CD14-positive monocyte (primary cell): Measurements from ENCODE around the gene MYH13. TPM values are rescaled to one million over a fixed set of nuclear protein-coding genes. Genes with fewer than 3 reads are reported as not detected.

Experiments used
- DNase-seq, 3 donors: peaks; one replicate each; pipeline ENCODE4 v3.0.0-alpha.2; 2011 to 2022
- H2AFZ ChIP-seq: 2 replicates; pipeline ENCODE4 v1.6.0; 2012; ENCODE audit warnings: mild to moderate bottlenecking, low read depth, low read length, inconsistent platforms; ENCODE audit not compliant: insufficient read depth, poor library complexity, severe bottlenecking
- H3K27ac ChIP-seq, 2 donors: 1 replicate in 1 of 2; 2 replicates in 1 of 2; pipeline ENCODE4 v1.5.1; 2012 to 2013; ENCODE audit warnings: low read length in 2 of 2, control low read depth in 1 of 2, inconsistent platforms in 1 of 2, low read depth in 1 of 2, mild to moderate bottlenecking in 1 of 2
- H3K27me3 ChIP-seq, 2 donors: one replicate each; pipeline versions ENCODE4 v1.6.0 to v1.6.1; 2011 to 2013; ENCODE audit warnings: low read length in 2 of 2; ENCODE audit not compliant: control insufficient read depth in 2 of 2, insufficient read depth in 2 of 2
- H3K36me3 ChIP-seq, 2 donors: replicated peaks in 1 of 2; 1 replicate in 1 of 2; 2 replicates in 1 of 2; pipeline versions ENCODE4 v1.5.1 to v1.6.1; 2012 to 2013; ENCODE audit warnings: low read length in 2 of 2, control low read depth in 1 of 2, inconsistent platforms in 1 of 2, mild to moderate bottlenecking in 1 of 2; ENCODE audit not compliant: insufficient read depth in 2 of 2, control insufficient read depth in 1 of 2
- H3K4me1 ChIP-seq, 2 donors: 1 replicate in 1 of 2; 2 replicates in 1 of 2; pipeline versions ENCODE4 v1.5.1 to v1.6.1; 2012 to 2013; ENCODE audit warnings: low read length in 2 of 2, control low read depth in 1 of 2, inconsistent platforms in 1 of 2, mild to moderate bottlenecking in 1 of 2, moderate library complexity in 1 of 2; ENCODE audit not compliant: insufficient read depth in 2 of 2, control insufficient read depth in 1 of 2
- H3K4me2 ChIP-seq: replicated peaks from 2 replicates; pipeline ENCODE3; 2012; ENCODE audit warnings: low read length, moderate library complexity, mild to moderate bottlenecking; ENCODE audit not compliant: poor library complexity, severe bottlenecking; ENCODE audit errors: extremely low read depth
- H3K4me3 ChIP-seq, 3 experiments: fragments of 200-600 bp in 1 of 3; sonication (generic) in 1 of 3; replicated peaks in 1 of 3; 1 replicate in 2 of 3; 2 replicates in 1 of 3; pipeline ENCODE4 v1.5.1; 2011 to 2013; ENCODE audit warnings: low read length in 3 of 3, mild to moderate bottlenecking in 3 of 3, control low read depth in 2 of 3, low read depth in 2 of 3, inconsistent platforms in 1 of 3, moderate library complexity in 1 of 3
- H3K79me2 ChIP-seq: 2 replicates; pipeline ENCODE4 v1.6.0; 2012; ENCODE audit warnings: mild to moderate bottlenecking, control low read depth, inconsistent platforms, low read length, moderate library complexity; ENCODE audit not compliant: insufficient read depth
- H3K9ac ChIP-seq: 2 replicates; pipeline ENCODE4 v1.6.0; 2017; ENCODE audit warnings: low read length, mild to moderate bottlenecking; ENCODE audit not compliant: insufficient read depth, poor library complexity, severe bottlenecking
- H3K9me3 ChIP-seq, 2 donors: replicated peaks in 1 of 2; 1 replicate in 1 of 2; 2 replicates in 1 of 2; pipeline versions ENCODE4 v1.5.1 to v1.6.1; 2012 to 2013; ENCODE audit warnings: low read length in 2 of 2, control low read depth in 1 of 2; ENCODE audit not compliant: control insufficient read depth in 1 of 2, insufficient read depth in 1 of 2
- H4K20me1 ChIP-seq: 2 replicates; pipeline ENCODE4 v1.6.0; 2012; ENCODE audit warnings: mild to moderate bottlenecking, low read length, control low read depth, moderate library complexity; ENCODE audit not compliant: insufficient read depth
- H3K27ac Mint-ChIP-seq, 7 donors: one replicate each; pipeline ENCODE4 v1.8.0; 2020; ENCODE audit warnings: mild to moderate bottlenecking in 7 of 7, mixed read lengths in 7 of 7, moderate library complexity in 6 of 7, inconsistent platforms in 2 of 7
- H3K27me3 Mint-ChIP-seq, 3 donors: one replicate each; pipeline ENCODE4 v1.8.0; 2021 to 2022; ENCODE audit warnings: low read depth in 3 of 3, mild to moderate bottlenecking in 3 of 3, mixed read lengths in 3 of 3, moderate library complexity in 3 of 3, inconsistent platforms in 1 of 3
- H3K36me3 Mint-ChIP-seq, 2 donors: one replicate each; pipeline ENCODE4 v1.8.0; 2020; ENCODE audit warnings: mixed read lengths in 2 of 2, inconsistent platforms in 1 of 2, mild to moderate bottlenecking in 1 of 2
- H3K4me1 Mint-ChIP-seq: one replicate; pipeline ENCODE4 v1.8.0; 2020; ENCODE audit warnings: mild to moderate bottlenecking, mixed read lengths
- H3K4me3 Mint-ChIP-seq, 2 donors: one replicate each; pipeline ENCODE4 v1.8.0; 2020; ENCODE audit warnings: mild to moderate bottlenecking in 2 of 2, mixed read lengths in 2 of 2, moderate library complexity in 1 of 2
- H3K9me3 Mint-ChIP-seq, 7 donors: one replicate each; pipeline ENCODE4 v1.8.0; 2020 to 2022; ENCODE audit warnings: mixed read lengths in 7 of 7, mild to moderate bottlenecking in 6 of 7, moderate library complexity in 6 of 7, inconsistent platforms in 2 of 7
- CTCF ChIP-seq: fragments of 200-600 bp; IDR thresholded peaks from one replicate; pipeline ENCODE4 v1.8.0; 2022; ENCODE audit warnings: antibody characterized with exemption, mild to moderate bottlenecking
- WGBS: methylation state at CpG from one replicate; pipeline ENCODE4 v1.1.5; 2013; ENCODE audit warnings: missing lambda C conversion rate; ENCODE audit not compliant: insufficient coverage; 5-methylcytosine and 5-hydroxymethylcytosine counted together
- intact Hi-C, 2 donors: fragments of 100-400 bp; cut with micrococcal nuclease; formaldehyde crosslinking; loops; one replicate each; pipeline versions ENCODE4 v1.15.0 to v1.15.1; 2023
- polyA plus RNA-seq, 3 donors: library from polyadenylated mRNA; depleted of rRNA in 1 of 3; unstranded in 2 of 3; stranded (reverse) in 1 of 3; fragments of 300-500 nt in 2 of 3; fragments of >200 nt in 1 of 3; fragmentation: Illumina TruSeq in 2 of 3; gene quantifications; 1 replicate in 2 of 3; 2 replicates in 1 of 3; pipeline ENCODE4 v1.2.3, GENCODE V29; 2012 to 2021

MYH13 gene
- polyA plus RNA-seq, 3 donors, result not detected

- Mint-ChIP-seq H3K27me3 (peaks cover 2 to 11% (median 6%) of the 10 kb centered on the region in 3 donors), H3K9me3 (no peaks in the 10 kb centered on the region), H3K4me3 (no peak overlapping the region), H3K27ac (no peak overlapping the region), H3K36me3 (no peaks in the 10 kb centered on the region), H3K4me1 (no peaks in the 10 kb centered on the region)
- H3K4me1 ChIP-seq, result no peaks in the 10 kb centered on the region
- H3K27ac ChIP-seq, result no peak overlapping the region
- H2AFZ ChIP-seq, result no peak overlapping the region
- H3K4me3 ChIP-seq, result no peak overlapping the region
- no peaks in the 10 kb centered on the region for H3K9me3 ChIP-seq
- WGBS, result 0% methylated on average over 3 of the region's 4 CpGs
- H3K79me2 ChIP-seq, result no peaks in the 10 kb centered on the region
- H3K9ac ChIP-seq, result no peak overlapping the region
- no peaks in the 10 kb centered on the region for H3K36me3 ChIP-seq
- H3K27me3 ChIP-seq, result peaks cover 0 to 2% of the 10 kb centered on the region in 2 donors
- H3K4me2 ChIP-seq, result no peak overlapping the region
- intact Hi-C loops, result no loop called here
- no peak for TF ChIP-seq CTCF
- no peak for DNase-seq
- H4K20me1 ChIP-seq, result no peaks in the 10 kb centered on the region
Measured at GRCh38 chr17:10357768-10358167, 15.0 kb downstream of the MYH13 start.

GRCh38 chr17:10354651-10355050 lies 18.2 kb downstream of the MYH13 start:
- no peak for DNase-seq
- Histone ChIP-seq H3K9me3 (no peaks in the 10 kb centered on the region), H3K27ac (no peak overlapping the region), H3K36me3 (no peaks in the 10 kb centered on the region), H3K79me2 (no peaks in the 10 kb centered on the region), H2AFZ (no peak overlapping the region), H3K27me3 (peaks cover 0 to 2% of the 10 kb centered on the region in 2 donors), H3K4me1 (no peaks in the 10 kb centered on the region), H4K20me1 (no peaks in the 10 kb centered on the region), H3K4me3 (no peak overlapping the region), H3K9ac (no peak overlapping the region), H3K4me2 (no peak overlapping the region)
- no peaks in the 10 kb centered on the region for H3K9me3 Mint-ChIP-seq
- no peak overlapping the region for H3K4me3 Mint-ChIP-seq
- intact Hi-C loops, result no loop called here
- H3K27me3 Mint-ChIP-seq, result peaks cover 2 to 10% (median 6%) of the 10 kb centered on the region in 3 donors
- no peaks in the 10 kb centered on the region for H3K4me1 Mint-ChIP-seq
- 80% methylated on average over 3 of the region's 9 CpGs for WGBS
- TF ChIP-seq CTCF, result no peak
- no peaks in the 10 kb centered on the region for H3K36me3 Mint-ChIP-seq
- H3K27ac Mint-ChIP-seq, result no peak overlapping the region
